ENCODE results near the gene ZNF554.

ZNF554 gene

GRCh38 chr19:2834294-2834871 lies 14.7 kb downstream of the ZNF554 start:
- no peak for DNase-seq

GRCh38 chr19:2837430-2837829 lies 17.8 kb downstream of the ZNF554 start:
- DNase-seq: no peak

- peak; percentile 100 for DNase-seq
These were observed 21.4 kb downstream of the ZNF554 start, which contains the start of gene ZNF555 for GRCh38 chr19:2840794-2841791. TSS of gene ZNF555 (plus strand) at chr19:2841475. CDS start at chr19:2841573, 98 bp downstream.

GRCh38 chr19:2841855-2842574 lies 22.3 kb downstream of the ZNF554 start:
- no peak for DNase-seq

DNA sequence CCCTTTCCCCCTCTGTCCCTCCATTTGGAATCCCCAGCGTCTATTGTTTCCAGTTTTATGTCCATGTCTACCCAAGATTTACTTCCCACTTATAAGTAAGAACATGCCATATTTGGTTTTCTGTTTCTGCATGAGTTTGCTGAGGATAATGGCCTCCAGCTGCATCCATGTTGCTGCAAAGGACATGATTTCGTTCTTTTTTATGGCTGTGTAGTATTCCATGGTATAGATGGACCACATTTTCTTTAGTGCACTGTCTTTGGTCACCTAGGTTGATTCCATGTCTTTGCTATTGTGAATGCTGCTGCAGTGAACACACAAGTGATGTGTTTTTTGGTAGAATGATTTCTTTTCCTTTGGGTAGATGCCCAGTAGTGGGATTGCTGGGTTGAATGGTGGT lies 25.4 kb downstream of the ZNF554 start:
- DNase-seq: no peak

GRCh38 chr19:2846180-2846894 lies 26.7 kb downstream of the ZNF554 start:
- DNase-seq: no peak

DNA sequence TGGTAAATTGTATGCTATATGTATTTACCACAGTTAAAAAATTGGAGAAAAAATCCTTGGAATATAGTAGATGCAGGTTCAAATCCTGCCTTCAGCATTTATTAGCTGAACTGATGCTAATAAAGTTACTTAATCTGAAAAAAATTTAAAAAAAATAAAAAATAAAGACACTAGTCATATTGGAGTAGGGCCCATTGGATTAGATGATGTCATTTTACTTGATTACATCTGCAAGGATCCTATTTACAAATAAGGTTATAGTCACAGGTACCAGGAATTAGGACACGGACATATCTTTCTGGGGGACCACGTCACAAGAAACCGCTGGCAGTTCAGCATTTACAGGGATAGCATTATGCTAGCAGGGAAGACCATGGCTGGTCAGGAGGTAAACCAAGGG lies 27.8 kb downstream of the ZNF554 start:
- no peak for DNase-seq

- no peak for DNase-seq
These were observed 28.9 kb downstream of the ZNF554 start for GRCh38 chr19:2848616-2849015.

DNA sequence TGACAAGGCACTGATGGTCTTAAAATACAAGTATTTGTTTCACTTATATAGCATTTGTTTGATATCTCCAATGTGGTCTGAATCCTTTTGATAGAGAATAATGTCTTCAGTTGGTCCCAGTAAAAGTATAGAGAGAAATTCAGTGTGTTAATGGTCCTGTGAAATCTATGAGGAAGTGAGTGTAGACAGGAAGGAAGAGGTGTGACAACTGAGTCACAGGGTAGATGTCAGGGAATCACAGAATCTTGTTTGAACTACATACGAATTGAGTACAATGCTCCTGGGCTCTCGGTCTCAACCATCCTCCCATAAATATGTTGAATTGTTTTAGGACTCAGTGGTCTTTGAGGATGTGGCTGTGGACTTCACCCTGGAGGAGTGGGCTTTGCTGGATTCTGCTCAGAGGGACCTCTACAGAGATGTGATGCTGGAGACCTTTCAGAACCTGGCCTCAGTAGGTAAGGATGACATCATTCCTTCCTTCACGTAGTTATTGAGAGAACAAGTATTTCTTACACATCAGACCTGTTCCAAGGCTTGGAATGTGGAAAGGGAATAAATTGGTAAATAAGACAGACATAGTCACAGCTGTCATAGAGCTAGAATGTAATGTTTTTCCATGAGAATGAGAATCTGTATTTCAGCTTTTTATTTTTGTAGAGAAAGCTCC lies 30.7 kb downstream of the ZNF554 start:
- no peak for DNase-seq

GRCh38 chr19:2852598-2852997 lies 32.9 kb downstream of the ZNF554 start:
- DNase-seq: no peak

DNA sequence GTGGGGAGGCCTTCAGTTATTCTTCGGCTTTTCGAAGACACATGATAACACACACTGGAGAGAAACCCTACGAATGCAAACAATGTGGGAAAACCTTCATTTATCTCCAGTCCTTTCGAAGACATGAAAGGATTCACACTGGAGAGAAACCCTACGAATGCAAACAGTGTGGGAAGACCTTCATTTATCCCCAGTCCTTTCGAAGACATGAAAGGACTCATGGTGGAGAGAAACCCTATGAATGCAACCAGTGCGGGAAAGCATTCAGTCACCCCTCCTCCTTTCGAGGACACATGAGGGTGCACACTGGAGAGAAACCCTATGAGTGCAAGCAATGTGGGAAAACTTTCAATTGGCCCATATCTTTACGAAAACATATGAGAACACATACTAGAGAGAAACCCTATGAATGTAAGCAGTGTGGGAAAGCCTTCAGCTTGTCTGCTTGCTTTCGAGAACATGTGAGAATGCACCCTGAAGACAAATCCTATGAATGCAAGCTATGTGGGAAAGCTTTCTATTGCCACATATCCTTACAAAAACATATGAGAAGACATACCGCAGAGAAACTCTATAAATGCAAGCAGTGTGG lies 33.4 kb downstream of the ZNF554 start:
- no peak for DNase-seq

DNA sequence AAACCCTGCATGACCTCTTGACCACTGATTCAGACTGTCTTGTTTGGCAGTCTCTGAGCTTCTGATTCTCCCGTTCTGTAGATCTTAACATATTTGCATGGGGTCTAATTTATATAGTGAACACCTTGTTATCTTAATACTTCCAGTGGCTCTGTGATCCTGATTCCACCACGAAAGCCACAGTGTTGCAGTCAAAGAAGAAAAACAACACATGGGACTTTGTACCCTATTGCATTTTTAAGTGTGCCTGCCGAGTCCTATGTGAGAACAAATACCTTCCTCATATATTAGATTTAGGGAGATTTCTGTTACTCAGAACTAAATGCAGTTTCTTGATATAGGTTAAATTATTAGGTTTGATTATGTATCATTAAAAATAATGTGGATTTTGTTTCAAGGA lies 35.2 kb downstream of the ZNF554 start:
- no peak for DNase-seq

GRCh38 chr19:2856457-2857050 lies 36.9 kb downstream of the ZNF554 start:
- DNase-seq: peak; percentile 64

- no peak for DNase-seq
These were observed 39.2 kb downstream of the ZNF554 start for GRCh38 chr19:2858864-2859263.

- no peak for DNase-seq
These were observed 44.1 kb downstream of the ZNF554 start for GRCh38 chr19:2863816-2864215.

GRCh38 chr19:2865334-2866100 lies 45.8 kb downstream of the ZNF554 start:
- no peak for DNase-seq

- DNase-seq: no peak
These were observed 46.9 kb downstream of the ZNF554 start for GRCh38 chr19:2866495-2867024.

DNA sequence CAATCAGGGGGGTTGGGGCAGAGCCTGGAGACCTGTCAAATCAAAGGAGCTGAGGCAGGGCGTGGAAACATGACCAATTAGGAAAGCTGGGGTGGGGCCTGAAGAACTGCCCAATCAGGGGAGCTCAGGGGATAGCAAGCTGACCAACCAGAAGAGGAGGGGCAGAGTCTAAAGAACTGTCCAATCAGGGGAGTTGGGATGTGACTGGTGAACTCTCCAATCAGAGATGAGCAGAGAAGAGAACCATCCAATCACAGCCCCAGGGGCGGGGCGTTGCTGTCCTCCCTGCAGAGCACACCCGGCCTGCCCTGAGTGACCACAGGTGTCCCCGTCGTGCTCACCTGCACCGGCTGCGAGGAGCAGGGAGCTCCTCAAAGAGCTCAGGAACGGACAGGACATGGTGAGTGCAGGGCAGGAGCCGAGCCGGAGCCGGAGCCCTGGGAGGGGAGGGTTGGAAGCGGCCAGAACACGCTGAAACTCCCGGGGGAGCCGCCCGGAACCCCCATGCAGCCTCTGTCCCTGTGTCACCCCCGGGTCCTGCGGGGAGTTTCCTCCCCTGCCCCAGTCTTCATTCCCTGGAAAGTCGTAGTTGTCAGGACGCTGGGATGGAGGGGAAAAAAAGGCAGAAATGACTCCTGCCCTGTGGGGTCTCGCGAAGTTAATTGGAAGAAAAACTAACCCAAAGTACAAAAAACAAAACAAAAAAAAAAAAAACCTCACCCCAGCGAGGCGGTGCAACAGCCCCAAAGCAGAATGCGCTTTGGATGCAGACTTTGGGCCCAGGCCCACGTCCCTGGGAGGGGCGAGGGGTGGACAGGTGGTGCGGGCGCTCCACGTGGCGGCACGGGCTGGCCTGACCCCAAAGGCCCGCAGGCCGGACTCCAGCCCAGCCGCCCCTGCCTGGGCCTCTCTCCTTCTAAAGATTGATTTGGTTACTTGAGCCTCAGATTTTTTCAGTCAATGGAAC lies 47.6 kb downstream of the ZNF554 start, which contains the start of gene ZNF556:
ZNF556 (plus strand) TSS at position 311 of the 967 bp plus-strand sequence; CDS start at position 398, 87 bp downstream.
- no peak for DNase-seq

DNA sequence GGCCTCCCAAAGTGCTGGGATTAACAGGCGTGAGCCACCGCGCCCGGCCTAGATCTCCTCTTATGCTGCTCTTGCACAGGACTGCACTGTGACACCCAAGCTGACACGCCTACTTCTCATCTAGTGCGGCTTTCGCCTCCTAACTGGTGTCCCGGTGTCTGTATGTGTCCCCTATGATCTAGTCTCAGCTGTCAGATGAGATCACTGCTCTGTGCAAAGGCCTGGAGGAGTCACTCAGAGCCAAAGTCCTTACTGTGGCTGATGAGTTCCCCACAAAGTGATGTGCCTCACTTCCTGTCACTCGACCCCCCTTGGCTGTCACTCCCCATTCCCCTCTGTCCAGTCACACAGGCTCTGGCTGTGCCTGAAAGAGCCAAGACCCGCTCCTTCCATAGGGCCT lies 50.0 kb downstream of the ZNF554 start:
- DNase-seq: no peak

All from CD4-positive, alpha-beta T cell treated with Interleukin-17A for 1 hour (primary cell).